HepG2 (cell line): ENCODE measurements around the gene DOCK11. TPM values are rescaled to one million over a fixed set of nuclear protein-coding genes. Genes with fewer than 3 reads are reported as not detected.

Experiments
- ATAC-seq: fragments of 200-7000 bp; cut with Tn5 transposase; 3 replicates; pipeline ENCODE4 v1.9.1; 2020; ENCODE audit warnings: mild to moderate bottlenecking, moderate library complexity
- BruUV-seq: library from RNA; stranded (reverse); fragments of 400-500 nt; replicated peaks from 2 replicates; lab custom pipeline; 2021; lab: Mats Ljungman, UMichigan
- CTCF ChIA-PET: fragments of 300-600 bp; formaldehyde crosslinking; extraction: SDS; loops from one replicate; lab custom pipeline; 2021; ENCODE audit warnings: low total read pairs, inconsistent platforms, low intra/inter-chr PET ratio; lab: Yijun Ruan, JAX
- POLR2A ChIA-PET: fragments of 350-600 bp; sonication (Branson Sonifier 250); formaldehyde crosslinking; loops from one replicate; lab custom pipeline; 2020; ENCODE audit warnings: antibody characterized with exemption, inconsistent platforms; lab: Yijun Ruan, JAX
- DNase-seq: peaks from one replicate; pipeline ENCODE4 v3.0.0-alpha.2; 2015; ENCODE audit warnings: low spot score
- FAIRE-seq: peaks from 3 replicates; lab custom pipeline; 2011; peaks lifted over from hg19 to GRCh38; lab: Jason Lieb, UNC
- H2AFZ ChIP-seq: one replicate; pipeline ENCODE4 v1.6.1; 2011; ENCODE audit warnings: low read length, inconsistent platforms
- H3K27ac ChIP-seq: fragments of 300-600 bp; 3 replicates; pipeline ENCODE4 v1.8.0; 2011; ENCODE audit warnings: mixed run types, mild to moderate bottlenecking, mixed read lengths, low read length, inconsistent platforms; ENCODE audit not compliant: insufficient read depth; ENCODE audit errors: extremely low read length
- H3K27me3 ChIP-seq, 2 experiments: fragments of 200-600 bp in 1 of 2; 2 replicates in 1 of 2; 3 replicates in 1 of 2; pipeline versions ENCODE4 v1.6.0 to v1.8.0; 2011; ENCODE audit warnings: low read length in 2 of 2, mild to moderate bottlenecking in 2 of 2, moderate library complexity in 2 of 2, inconsistent platforms in 1 of 2; ENCODE audit not compliant: insufficient read depth in 2 of 2, control insufficient read depth in 1 of 2
- H3K36me3 ChIP-seq, 2 experiments: fragments of 200-600 bp in 1 of 2; replicated peaks in 1 of 2; 2 replicates in 1 of 2; 3 replicates in 1 of 2; pipeline versions ENCODE4 v1.5.1 to v1.8.0; 2011; ENCODE audit warnings: low read length in 2 of 2, inconsistent platforms in 1 of 2; ENCODE audit not compliant: insufficient read depth in 2 of 2, control insufficient read depth in 1 of 2
- H3K4me1 ChIP-seq: 2 replicates; pipeline ENCODE4 v1.5.1; 2012; ENCODE audit warnings: low read length, inconsistent platforms; ENCODE audit not compliant: insufficient read depth
- H3K4me2 ChIP-seq: 2 replicates; pipeline ENCODE4 v1.6.0; 2011; ENCODE audit warnings: low read depth, low read length, inconsistent platforms
- H3K4me3 ChIP-seq, 3 experiments: fragments of 200-600 bp in 1 of 3; sonication (generic), shearing (Covaris generic) in 1 of 3; replicated peaks in 1 of 3; 2 replicates each; pipeline ENCODE4 v1.5.1; 2011 to 2016; ENCODE audit warnings: low read length in 3 of 3, inconsistent platforms in 2 of 3, low read depth in 2 of 3, mild to moderate bottlenecking in 2 of 3, control low read depth in 1 of 3, mixed read lengths in 1 of 3; ENCODE audit not compliant: insufficient read depth in 1 of 3
- H3K79me2 ChIP-seq: one replicate; pipeline ENCODE4 v1.6.1; 2011; ENCODE audit warnings: low read length, inconsistent platforms; ENCODE audit not compliant: insufficient read depth
- H3K9ac ChIP-seq: 2 replicates; pipeline ENCODE4 v1.6.0; 2011; ENCODE audit warnings: mild to moderate bottlenecking, low read depth, low read length, inconsistent platforms; ENCODE audit not compliant: insufficient read depth
- H3K9me3 ChIP-seq: 2 replicates; pipeline ENCODE4 v1.5.1; 2012; ENCODE audit warnings: mild to moderate bottlenecking, low read length
- H4K20me1 ChIP-seq: 2 replicates; pipeline ENCODE4 v1.6.0; 2011; ENCODE audit warnings: inconsistent platforms, mild to moderate bottlenecking, low read length, moderate library complexity; ENCODE audit not compliant: insufficient read depth
- ATF7 ChIP-seq, 2 experiments: fragments of 450-650 bp in 1 of 2; sonication (generic) in 1 of 2; formaldehyde crosslinking in 1 of 2; IDR thresholded peaks; 2 replicates each; pipeline versions ENCODE4 v1.4.0 to v1.6.1; 2016 to 2020; ENCODE audit warnings: antibody characterized with exemption in 1 of 2, mild to moderate bottlenecking in 1 of 2, missing genetic modification reagents in 1 of 2
- CEBPG ChIP-seq: IDR thresholded peaks from 2 replicates; pipeline ENCODE4 v1.6.1; 2016
- DMAP1 ChIP-seq: IDR thresholded peaks from 2 replicates; pipeline ENCODE4 v1.6.1; 2016
- GATA4 ChIP-seq: sonication (generic); IDR thresholded peaks from 2 replicates; pipeline ENCODE4 v1.6.1; 2016; ENCODE audit warnings: antibody characterized with exemption, low read depth, borderline replicate concordance
- MIXL1 ChIP-seq: IDR thresholded peaks from 2 replicates; pipeline ENCODE4 v1.6.1; 2016
- RBM22 ChIP-seq: fragments of 200-400 bp; formaldehyde crosslinking; optimal IDR thresholded peaks from 2 replicates; pipeline ENCODE3; 2017; ENCODE audit warnings: mild to moderate bottlenecking, low read length, moderate library complexity
- RFXANK ChIP-seq: IDR thresholded peaks from 2 replicates; pipeline ENCODE4 v1.6.1; 2016
- SRY ChIP-seq: sonication (generic); formaldehyde crosslinking; IDR thresholded peaks from 2 replicates; pipeline ENCODE4 v1.8.0; 2022; ENCODE audit warnings: mild to moderate bottlenecking, missing genetic modification reagents
- ZNF225 ChIP-seq: sonication (generic); formaldehyde crosslinking; IDR thresholded peaks from 2 replicates; pipeline ENCODE4 v1.4.0; 2020; ENCODE audit warnings: mild to moderate bottlenecking, missing genetic modification reagents
- ZNF256 ChIP-seq: sonication (generic); formaldehyde crosslinking; conservative IDR thresholded peaks from 2 replicates; pipeline ENCODE4 v1.4.0; 2020; ENCODE audit warnings: missing genetic modification reagents
- ZNF337 ChIP-seq: sonication (generic); formaldehyde crosslinking; IDR thresholded peaks from 2 replicates; pipeline ENCODE4 v1.5.1; 2020; ENCODE audit warnings: missing genetic modification reagents, low read depth, mild to moderate bottlenecking, borderline replicate concordance
- ZNF710 ChIP-seq: sonication (generic); formaldehyde crosslinking; IDR thresholded peaks from 2 replicates; pipeline ENCODE4 v1.5.0; 2020; ENCODE audit warnings: mild to moderate bottlenecking, missing genetic modification reagents, borderline replicate concordance
- ZNF740 ChIP-seq: sonication (generic); formaldehyde crosslinking; IDR thresholded peaks from 2 replicates; pipeline ENCODE4 v1.4.0; 2020; ENCODE audit warnings: missing genetic modification reagents
- ZNF792 ChIP-seq: IDR thresholded peaks from 2 replicates; pipeline ENCODE4 v1.6.1; 2016
- ZSCAN22 ChIP-seq: sonication (generic); formaldehyde crosslinking; IDR thresholded peaks from 2 replicates; pipeline ENCODE4 v1.4.0; 2020; ENCODE audit warnings: mild to moderate bottlenecking, missing genetic modification reagents
- ZUFSP ChIP-seq: sonication (generic); formaldehyde crosslinking; IDR thresholded peaks from 2 replicates; pipeline ENCODE4 v1.9.0; 2021; ENCODE audit warnings: missing genetic modification reagents, mild to moderate bottlenecking, borderline replicate concordance
- ZZZ3 ChIP-seq: sonication (generic); formaldehyde crosslinking; IDR thresholded peaks from 2 replicates; pipeline ENCODE4 v1.4.0; 2020; ENCODE audit warnings: missing genetic modification reagents, mild to moderate bottlenecking, borderline replicate concordance
- WGBS: methylation state at CpG from one replicate; pipeline ENCODE4 v1.1.6; 2017; ENCODE audit warnings: low lambda C conversion rate; 5-methylcytosine and 5-hydroxymethylcytosine counted together
- in situ Hi-C: cut with HindIII; loops from 2 replicates; pipeline ENCODE4 v1.10.0; 2017; ENCODE audit warnings: low pct_unique_long_range_greater_than_20kb; ENCODE audit not compliant: extremely low pct_ligation_motif_present
- intact Hi-C: fragments of 100-400 bp; cut with micrococcal nuclease; formaldehyde crosslinking; loops from one replicate; pipeline ENCODE4 v1.10.0; 2022; ENCODE audit not compliant: unreplicated experiment
- polyA plus RNA-seq, 8 experiments: library from polyadenylated mRNA; depleted of rRNA in 3 of 8; stranded (reverse) in 7 of 8; unstranded in 1 of 8; fragments of >200 nt; fragmentation: Illumina TruSeq in 4 of 8; extraction: Trizol in 4 of 8; gene quantifications; 2 replicates each; pipeline versions ENCODE4 v1.2.1 to v1.2.3, GENCODE V29; 2011 to 2016; ENCODE audit warnings: low read depth in 4 of 8, missing spikeins in 1 of 8, mixed read lengths in 1 of 8; ENCODE audit not compliant: insufficient read depth in 1 of 8
- total RNA-seq, 5 experiments: library from RNA; depleted of rRNA; stranded (reverse); fragments of >200 nt; fragmentation: Illumina TruSeq; extraction: Trizol; gene quantifications; 2 replicates each; pipeline ENCODE4 v1.2.3, GENCODE V29; 2016; ENCODE audit warnings: low read depth in 1 of 5
- TF ChIP-seq, protein P1 (sequence below), 2 experiments: sonication (generic) in 1 of 2; formaldehyde crosslinking in 1 of 2; IDR thresholded peaks; 2 replicates each; pipeline versions ENCODE4 v1.5.1 to v1.6.1; 2011 to 2020; ENCODE audit warnings: borderline replicate concordance in 1 of 2, low read depth in 1 of 2, low read length in 1 of 2, mild to moderate bottlenecking in 1 of 2, missing genetic modification reagents in 1 of 2, moderate library complexity in 1 of 2
- TF ChIP-seq, protein P2 (sequence below): IDR thresholded peaks from 2 replicates; pipeline ENCODE4 v1.6.1; 2016; ENCODE audit warnings: mild to moderate bottlenecking, missing biosample characterization, missing genetic modification reagents

DOCK11 gene
- total and polyA plus RNA-seq, 2 of the 13 experiments (the other 11 are each of a cell fraction or from before 2014, with no cell fraction given): 0.02 to 0.12 TPM

- TF ChIP-seq ZNF256 (CRISPR knock-in tag) (no peak), ZNF792 (CRISPR knock-in tag) (no peak), ZSCAN22 (no peak)
These were observed 157.1 kb downstream of the DOCK11 start (continued) for GRCh38 chrX:118652717-118653116.

DNA sequence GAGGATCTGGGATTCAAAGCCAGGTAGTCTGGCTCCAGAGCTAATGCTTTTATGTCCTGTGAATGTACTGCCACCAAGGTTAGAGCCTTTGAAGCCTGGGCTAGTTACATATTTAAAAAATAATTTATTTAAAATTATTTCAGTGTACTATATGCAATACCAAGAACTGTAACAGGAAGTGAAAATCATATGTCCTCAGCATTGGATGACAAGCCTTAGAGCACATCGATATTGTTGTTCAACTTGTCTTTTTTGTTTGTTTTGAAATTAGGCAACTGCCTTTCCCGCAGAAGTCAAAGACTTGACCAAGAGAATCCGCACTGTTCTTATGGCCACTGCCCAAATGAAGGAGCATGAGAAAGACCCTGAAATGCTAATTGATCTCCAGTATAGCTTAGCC lies 158.7 kb downstream of the DOCK11 start:
- no peak overlapping the region for H2AFZ ChIP-seq
- no peak overlapping the region for H3K4me2 ChIP-seq
- DNase-seq (no peak), FAIRE-seq (no peak), ATAC-seq (no peak)
- intact Hi-C loops: loop anchor here (2.0 kb wide), 1 partner anchor 76 kb away; no protein-coding TSS in a partner anchor
- no peaks in the 10 kb centered on the region for H3K36me3 ChIP-seq
- POLR2A ChIA-PET: no interaction called here
- CTCF ChIA-PET: no interaction called here
- 0% methylated on average over 1 of the region's 3 CpGs for WGBS
- H3K9me3 ChIP-seq: no peaks in the 10 kb centered on the region
- H3K4me3 ChIP-seq: no peak overlapping the region
- no peaks in the 10 kb centered on the region for H3K4me1 ChIP-seq
- in situ Hi-C loops: no loop called here
- no TSS peak for BruUV-seq
- H4K20me1 ChIP-seq: no peaks in the 10 kb centered on the region
- H3K27ac ChIP-seq: no peak overlapping the region
- no peak overlapping the region for H3K9ac ChIP-seq
- no peaks in the 10 kb centered on the region for H3K79me2 ChIP-seq
- H3K27me3 ChIP-seq: no peaks in the 10 kb centered on the region
- TF ChIP-seq SRY (CRISPR knock-in tag) (no peak), DMAP1 (CRISPR knock-in tag) (no peak), ZZZ3 (no peak), RFXANK (CRISPR knock-in tag) (no peak), MIXL1 (no peak), GATA4 (no peak), RBM22 (no peak), ZUFSP (CRISPR knock-in tag) (no peak), ZNF337 (CRISPR knock-in tag) (no peak), CEBPG (CRISPR knock-in tag) (no peak), ZNF740 (CRISPR knock-in tag) (no peak), ATF7 (IDR thresholded peaks at IDR 0.05) (no peak), ATF7 (CRISPR knock-in tag; IDR thresholded peaks at IDR 0.05) (no peak), ZNF710 (CRISPR knock-in tag) (no peak), ZNF225 (CRISPR knock-in tag) (no peak)
- TF ChIP-seq, protein P1, sequence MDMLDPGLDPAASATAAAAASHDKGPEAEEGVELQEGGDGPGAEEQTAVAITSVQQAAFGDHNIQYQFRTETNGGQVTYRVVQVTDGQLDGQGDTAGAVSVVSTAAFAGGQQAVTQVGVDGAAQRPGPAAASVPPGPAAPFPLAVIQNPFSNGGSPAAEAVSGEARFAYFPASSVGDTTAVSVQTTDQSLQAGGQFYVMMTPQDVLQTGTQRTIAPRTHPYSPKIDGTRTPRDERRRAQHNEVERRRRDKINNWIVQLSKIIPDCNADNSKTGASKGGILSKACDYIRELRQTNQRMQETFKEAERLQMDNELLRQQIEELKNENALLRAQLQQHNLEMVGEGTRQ (IDR thresholded peaks at IDR 0.05; ENCODE audit: low read depth, low read length): no peak
- TF ChIP-seq, protein P1 (CRISPR knock-in tag; IDR thresholded peaks at IDR 0.05; ENCODE audit: borderline replicate concordance): no peak
- TF ChIP-seq, protein P2, sequence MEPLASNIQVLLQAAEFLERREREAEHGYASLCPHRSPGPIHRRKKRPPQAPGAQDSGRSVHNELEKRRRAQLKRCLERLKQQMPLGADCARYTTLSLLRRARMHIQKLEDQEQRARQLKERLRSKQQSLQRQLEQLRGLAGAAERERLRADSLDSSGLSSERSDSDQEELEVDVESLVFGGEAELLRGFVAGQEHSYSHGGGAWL (CRISPR knock-in tag): no peak
